Subcutaneous abdominal adipose tissue (tissue), 5 donors: Measurements from ENCODE around the gene FBXO38.
"Not testable (repeated sequence)": the region's sequence is repeated elsewhere in the genome, so short reads cannot be mapped to it uniquely, and the experiment has no call there.

Source experiments
- H3K27ac ChIP-seq: one replicate; pipeline ENCODE4 v1.7.0; 2013; ENCODE audit warnings: low read depth, mild to moderate bottlenecking, inconsistent platforms, low read length, moderate library complexity
- H3K27me3 ChIP-seq, 5 donors: one replicate each; pipeline ENCODE4 v1.7.0; 2013; ENCODE audit warnings: low read length in 5 of 5, inconsistent platforms in 1 of 5; ENCODE audit not compliant: control insufficient read depth in 5 of 5, insufficient read depth in 4 of 5
- H3K36me3 ChIP-seq, 5 donors: one replicate each; pipeline ENCODE4 v1.7.0; 2013; ENCODE audit warnings: low read length in 5 of 5; ENCODE audit not compliant: control insufficient read depth in 5 of 5, insufficient read depth in 5 of 5
- H3K4me1 ChIP-seq, 5 donors: one replicate each; pipeline ENCODE4 v1.7.0; 2013; ENCODE audit warnings: low read length in 5 of 5, mild to moderate bottlenecking in 3 of 5, moderate library complexity in 1 of 5; ENCODE audit not compliant: control insufficient read depth in 5 of 5, insufficient read depth in 5 of 5
- H3K4me3 ChIP-seq, 5 donors: one replicate each; pipeline ENCODE4 v1.7.0; 2013; ENCODE audit warnings: low read length in 5 of 5, low read depth in 1 of 5
- H3K9ac ChIP-seq, 5 donors: one replicate each; pipeline ENCODE4 v1.7.0; 2013; ENCODE audit warnings: low read length in 5 of 5, mild to moderate bottlenecking in 4 of 5, moderate library complexity in 3 of 5
- H3K9me3 ChIP-seq, 5 donors: one replicate each; pipeline ENCODE4 v1.7.0; 2013; ENCODE audit warnings: low read length in 5 of 5; ENCODE audit not compliant: control insufficient read depth in 5 of 5
- donor health status: healthy.
- donor health status: healthy.
- donor health status: healthy.
- donor health status: healthy.
- donor health status: healthy.

The FBXO38 gene

GRCh38 chr5:148459669-148460068, 75.9 kb downstream of the FBXO38 start:
- no peaks in the 10 kb centered on the region for H3K36me3 ChIP-seq
- no peak overlapping the region for H3K9ac ChIP-seq
- peaks cover 0 to 4% (median 0%) of the 10 kb centered on the region in 5 donors for H3K27me3 ChIP-seq
- H3K4me3 ChIP-seq, result no peak overlapping the region
- no peaks in the 10 kb centered on the region for H3K9me3 ChIP-seq
- H3K27ac ChIP-seq, result no peak overlapping the region
- H3K4me1 ChIP-seq, result no peaks in the 10 kb centered on the region

- Histone ChIP-seq H3K4me3 (no peak overlapping the region), H3K36me3 (no peaks in the 10 kb centered on the region), H3K9ac (no peak overlapping the region), H3K9me3 (no peaks in the 10 kb centered on the region), H3K27me3 (no peaks in the 10 kb centered on the region), H3K4me1 (no peaks in the 10 kb centered on the region), H3K27ac (no peak overlapping the region)
Observed at GRCh38 chr5:148465381-148466235, 81.8 kb downstream of the FBXO38 start.

- Histone ChIP-seq H3K4me3 (no peak overlapping the region), H3K36me3 (no peaks in the 10 kb centered on the region), H3K27ac (no peak overlapping the region), H3K27me3 (no peaks in the 10 kb centered on the region), H3K4me1 (no peaks in the 10 kb centered on the region), H3K9ac (no peak overlapping the region), H3K9me3 (no peaks in the 10 kb centered on the region)
Observed at GRCh38 chr5:148466236-148466580, 82.5 kb downstream of the FBXO38 start.

GRCh38 chr5:148467958-148468357, 84.2 kb downstream of the FBXO38 start:
- H3K27ac ChIP-seq, result no peak overlapping the region

GRCh38 chr5:148468746-148469145, 85.0 kb downstream of the FBXO38 start:
- not testable (repeated sequence) for H3K36me3 ChIP-seq, H3K27ac ChIP-seq, H3K9ac ChIP-seq, H3K27me3 ChIP-seq, H3K9me3 ChIP-seq, H3K4me1 ChIP-seq, H3K4me3 ChIP-seq

More at GRCh38 chr5:148467958-148468357, 84.2 kb downstream of the FBXO38 start:
- Histone ChIP-seq H3K9me3 (no peaks in the 10 kb centered on the region), H3K36me3 (no peaks in the 10 kb centered on the region), H3K4me1 (peaks cover 0 to 6% (median 0%) of the 10 kb centered on the region in 5 donors), H3K4me3 (no peak overlapping the region), H3K27me3 (no peaks in the 10 kb centered on the region), H3K9ac (no peak overlapping the region)

GRCh38 chr5:148469501-148469935, 85.8 kb downstream of the FBXO38 start:
- Histone ChIP-seq H3K27me3 (no peaks in the 10 kb centered on the region), H3K9ac (no peak overlapping the region), H3K4me1 (peaks cover 0 to 6% (median 0%) of the 10 kb centered on the region in 5 donors), H3K9me3 (no peaks in the 10 kb centered on the region), H3K36me3 (no peaks in the 10 kb centered on the region), H3K4me3 (no peak overlapping the region), H3K27ac (no peak overlapping the region)

- Histone ChIP-seq H3K36me3 (no peaks in the 10 kb centered on the region), H3K9me3 (no peaks in the 10 kb centered on the region), H3K4me3 (no peak overlapping the region), H3K27me3 (no peaks in the 10 kb centered on the region), H3K9ac (no peak overlapping the region), H3K27ac (no peak overlapping the region), H3K4me1 (peaks cover 0 to 6% (median 0%) of the 10 kb centered on the region in 5 donors)
Observed at GRCh38 chr5:148471379-148471778, 87.6 kb downstream of the FBXO38 start.

GRCh38 chr5:148474025-148474511, 90.3 kb downstream of the FBXO38 start:
- Histone ChIP-seq H3K9me3 (no peaks in the 10 kb centered on the region), H3K4me1 (peaks cover 0 to 6% (median 0%) of the 10 kb centered on the region in 5 donors), H3K27ac (no peak overlapping the region), H3K9ac (no peak overlapping the region), H3K4me3 (peak overlapping the region in 1 of 5 donors; percentile 27), H3K36me3 (no peaks in the 10 kb centered on the region), H3K27me3 (peaks cover 0 to 4% (median 0%) of the 10 kb centered on the region in 5 donors)

GRCh38 chr5:148476302-148476701, 92.5 kb downstream of the FBXO38 start:
- Histone ChIP-seq H3K4me1 (peaks cover 0 to 6% (median 0%) of the 10 kb centered on the region in 5 donors), H3K27ac (no peak overlapping the region), H3K9me3 (no peaks in the 10 kb centered on the region), H3K27me3 (peaks cover 0 to 4% (median 0%) of the 10 kb centered on the region in 5 donors), H3K9ac (no peak overlapping the region), H3K36me3 (no peaks in the 10 kb centered on the region), H3K4me3 (no peak overlapping the region)

GRCh38 chr5:148477429-148477828, 93.7 kb downstream of the FBXO38 start:
- no peak overlapping the region for H3K4me3 ChIP-seq
- no peaks in the 10 kb centered on the region for H3K9me3 ChIP-seq
- H3K27ac ChIP-seq, result no peak overlapping the region
- H3K27me3 ChIP-seq, result peaks cover 0 to 4% (median 0%) of the 10 kb centered on the region in 5 donors
- H3K36me3 ChIP-seq, result no peaks in the 10 kb centered on the region
- no peaks in the 10 kb centered on the region for H3K4me1 ChIP-seq
- H3K9ac ChIP-seq, result no peak overlapping the region
